Kidney tubule cell (primary cell): ENCODE data around the gene LIN7A.

Experiments
- DNase-seq: peaks from one replicate; pipeline ENCODE4 v3.0.0-alpha.2; 2018; ENCODE audit warnings: low spot score

LIN7A gene

GRCh38 chr12:80860206-80860605 lies 77.5 kb downstream of the LIN7A start:
- DNase-seq: no peak

GRCh38 chr12:80858356-80858755 lies 79.4 kb downstream of the LIN7A start:
- DNase-seq: no peak

- no peak for DNase-seq
These were observed 80.4 kb downstream of the LIN7A start for GRCh38 chr12:80857311-80857710.

- no peak for DNase-seq
These were observed 88.4 kb downstream of the LIN7A start for GRCh38 chr12:80849337-80849736.

GRCh38 chr12:80848858-80849257 lies 88.9 kb downstream of the LIN7A start:
- DNase-seq: no peak

- DNase-seq: no peak
These were observed 90.2 kb downstream of the LIN7A start for GRCh38 chr12:80847575-80847974.

- no peak for DNase-seq
These were observed 90.8 kb downstream of the LIN7A start for GRCh38 chr12:80846952-80847351.

GRCh38 chr12:80845639-80846038 lies 92.1 kb downstream of the LIN7A start:
- DNase-seq: no peak

GRCh38 chr12:80843969-80844368 lies 93.8 kb downstream of the LIN7A start:
- DNase-seq: no peak

- DNase-seq: no peak
These were observed 99.0 kb downstream of the LIN7A start for GRCh38 chr12:80838708-80839107.

- DNase-seq: peak; percentile 13
These were observed 99.6 kb downstream of the LIN7A start for GRCh38 chr12:80838024-80838658.

GRCh38 chr12:80837342-80837978 lies 100.3 kb downstream of the LIN7A start:
- DNase-seq: peak; percentile 58

GRCh38 chr12:80834724-80835123 lies 103.0 kb downstream of the LIN7A start:
- DNase-seq: no peak

- DNase-seq: no peak
These were observed 107.1 kb downstream of the LIN7A start for GRCh38 chr12:80830533-80831088.

GRCh38 chr12:80829767-80830166 lies 108.0 kb downstream of the LIN7A start:
- DNase-seq: no peak

GRCh38 chr12:80825506-80825905 lies 112.2 kb downstream of the LIN7A start:
- DNase-seq: no peak

GRCh38 chr12:80823393-80823792 lies 114.3 kb downstream of the LIN7A start:
- DNase-seq: no peak

GRCh38 chr12:80821513-80822000 lies 116.2 kb downstream of the LIN7A start:
- DNase-seq: no peak

- DNase-seq: no peak
These were observed 118.9 kb downstream of the LIN7A start for GRCh38 chr12:80818878-80819277.

- no peak for DNase-seq
These were observed 122.4 kb downstream of the LIN7A start for GRCh38 chr12:80815351-80815750.

- DNase-seq: no peak
These were observed 123.3 kb downstream of the LIN7A start for GRCh38 chr12:80814453-80814852.

GRCh38 chr12:80813820-80814219 lies 123.9 kb downstream of the LIN7A start:
- no peak for DNase-seq

GRCh38 chr12:80811957-80812708 lies 125.6 kb downstream of the LIN7A start:
- no peak for DNase-seq
